Ovary (tissue), 9 donors: Measurements from ENCODE around the gene AMBRA1. TPM values are rescaled to one million over a fixed set of nuclear protein-coding genes. Genes with fewer than 3 reads are reported as not detected.

Source experiments
- DNase-seq, 5 donors: peaks; one replicate each; pipeline ENCODE4 v3.0.0-alpha.2; 2019 to 2020
- H3K27ac ChIP-seq, 2 donors: fragments of 200-600 bp; one replicate each; pipeline versions ENCODE4 v1.5.1 to v1.8.0; 2019 to 2022
- H3K27me3 ChIP-seq: fragments of 200-600 bp; one replicate; pipeline ENCODE4 v1.8.0; 2022
- H3K36me3 ChIP-seq: fragments of 200-600 bp; sonication (generic); one replicate; pipeline ENCODE4 v1.5.1; 2019
- H3K4me1 ChIP-seq: one replicate; pipeline ENCODE4 v1.8.1; 2013; ENCODE audit warnings: mild to moderate bottlenecking, moderate library complexity; ENCODE audit not compliant: insufficient read depth
- H3K4me3 ChIP-seq: fragments of 200-600 bp; sonication (generic); one replicate; pipeline ENCODE4 v1.5.1; 2017
- H3K9me3 ChIP-seq, 2 donors: fragments of 200-600 bp in 1 of 2; sonication (generic) in 1 of 2; one replicate each; pipeline versions ENCODE4 v1.5.1 to v1.8.1; 2013 to 2019; ENCODE audit warnings: mild to moderate bottlenecking in 1 of 2, moderate library complexity in 1 of 2
- EP300 ChIP-seq: sonication (generic); formaldehyde crosslinking; IDR thresholded peaks from one replicate; pipeline ENCODE4 v1.6.1; 2017; ENCODE audit warnings: antibody characterized with exemption
- POLR2A ChIP-seq: fragments of 450-650 bp; IDR thresholded peaks from one replicate; pipeline ENCODE4 v1.6.1; 2017; ENCODE audit warnings: antibody characterized with exemption, mild to moderate bottlenecking, moderate library complexity
- WGBS, 3 donors: extraction: QIAGEN DNeasy Blood & Tissue Kit in 1 of 3; methylation state at CpG; one replicate each; pipeline versions ENCODE4 v1.1.5 to v1.1.7; 2013 to 2017; 5-methylcytosine and 5-hydroxymethylcytosine counted together
- intact Hi-C, 4 donors: fragments of 100-400 bp; cut with DNase I; formaldehyde crosslinking; loops; one replicate each; pipeline versions ENCODE4 v1.11.0 to v1.15.1; 2022 to 2023
- polyA plus RNA-seq, 2 donors: library from polyadenylated mRNA; stranded (reverse); fragments of 200-250 nt in 1 of 2; fragments of 350-450 nt in 1 of 2; fragmentation: Illumina TruSeq in 1 of 2; extraction: RNeasy Lipid Tissue Mini Kit (QIAGEN cat#74804) in 1 of 2; gene quantifications; one replicate each; pipeline ENCODE4 v1.2.3, GENCODE V29; 2013 to 2014
- total RNA-seq, 7 donors: library from RNA; depleted of rRNA in 2 of 7; stranded (reverse); fragments of >200 nt in 2 of 7; fragmentation: NEBNext Ultra II Directional in 3 of 7; extraction: Animal tissue kit (Norgen Biotek cat#: 25700) in 3 of 7; gene quantifications; one replicate each; pipeline versions ENCODE4 v1.1.0 to v1.2.4, GENCODE V29; 2016 to 2023
- TF ChIP-seq, protein P1 (sequence below), 3 donors: fragments of 450-650 bp in 2 of 3; fragments of 200-600 bp in 1 of 3; IDR thresholded peaks; one replicate each; pipeline versions ENCODE4 v1.5.1 to v1.8.0; 2016 to 2022; ENCODE audit warnings: antibody characterized with exemption in 3 of 3, mild to moderate bottlenecking in 1 of 3
- donor health status: DM: no; HTN: no; CAD: no; lungs with moderate emphysema.
- donor health status: DM: no; HTN: no; CAD: no.
- donor health status: Bipolar disorder and iron deficiency.
- donor health status: DM: yes; HTN: yes; CAD: no.
- donor health status: DM: no; HTN: no; CAD: no.
- donor health status: DM: yes; HTN: yes; CAD: no.

AMBRA1 gene
- total and polyA plus RNA-seq, 9 donors, result 18.7 to 38.1 (median 30.1) TPM

DNA sequence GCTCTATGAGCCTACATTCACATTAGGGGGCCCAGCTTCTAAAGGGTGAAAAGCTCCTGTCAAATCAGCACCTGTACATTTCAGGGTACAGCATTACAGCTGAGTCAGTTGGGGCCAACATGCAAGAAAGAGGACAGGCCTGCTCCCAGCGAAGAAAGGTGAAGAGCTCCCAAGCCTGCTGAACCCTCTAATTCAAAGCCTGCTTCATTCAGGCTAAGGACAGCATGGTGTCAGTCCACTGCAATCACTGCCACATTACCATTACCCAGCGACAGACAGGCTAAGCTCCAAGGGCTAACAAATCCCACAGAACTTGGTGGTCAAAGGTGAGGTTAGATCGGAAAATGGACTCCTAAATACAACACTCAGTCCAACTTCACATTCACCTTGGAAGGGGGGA, 136.8 kb downstream of the AMBRA1 start:
- TF ChIP-seq, protein P1, sequence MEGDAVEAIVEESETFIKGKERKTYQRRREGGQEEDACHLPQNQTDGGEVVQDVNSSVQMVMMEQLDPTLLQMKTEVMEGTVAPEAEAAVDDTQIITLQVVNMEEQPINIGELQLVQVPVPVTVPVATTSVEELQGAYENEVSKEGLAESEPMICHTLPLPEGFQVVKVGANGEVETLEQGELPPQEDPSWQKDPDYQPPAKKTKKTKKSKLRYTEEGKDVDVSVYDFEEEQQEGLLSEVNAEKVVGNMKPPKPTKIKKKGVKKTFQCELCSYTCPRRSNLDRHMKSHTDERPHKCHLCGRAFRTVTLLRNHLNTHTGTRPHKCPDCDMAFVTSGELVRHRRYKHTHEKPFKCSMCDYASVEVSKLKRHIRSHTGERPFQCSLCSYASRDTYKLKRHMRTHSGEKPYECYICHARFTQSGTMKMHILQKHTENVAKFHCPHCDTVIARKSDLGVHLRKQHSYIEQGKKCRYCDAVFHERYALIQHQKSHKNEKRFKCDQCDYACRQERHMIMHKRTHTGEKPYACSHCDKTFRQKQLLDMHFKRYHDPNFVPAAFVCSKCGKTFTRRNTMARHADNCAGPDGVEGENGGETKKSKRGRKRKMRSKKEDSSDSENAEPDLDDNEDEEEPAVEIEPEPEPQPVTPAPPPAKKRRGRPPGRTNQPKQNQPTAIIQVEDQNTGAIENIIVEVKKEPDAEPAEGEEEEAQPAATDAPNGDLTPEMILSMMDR (IDR thresholded peaks at IDR 0.05), result no peak
- TF ChIP-seq EP300, result no peak
- TF ChIP-seq POLR2A, result no peak
- intact Hi-C loops, result no loop called here
- no peak overlapping the region for H3K4me3 ChIP-seq
- H3K9me3 ChIP-seq, result no peaks in the 10 kb centered on the region
- DNase-seq, result no peak
- H3K27ac ChIP-seq, result no peak overlapping the region
- no peaks in the 10 kb centered on the region for H3K4me1 ChIP-seq
- 95 to 100% (median 98%) methylated on average over 3 of the region's 3 CpGs for WGBS, 3 donors
- no peaks in the 10 kb centered on the region for H3K36me3 ChIP-seq
- no peaks in the 10 kb centered on the region for H3K27me3 ChIP-seq

DNA sequence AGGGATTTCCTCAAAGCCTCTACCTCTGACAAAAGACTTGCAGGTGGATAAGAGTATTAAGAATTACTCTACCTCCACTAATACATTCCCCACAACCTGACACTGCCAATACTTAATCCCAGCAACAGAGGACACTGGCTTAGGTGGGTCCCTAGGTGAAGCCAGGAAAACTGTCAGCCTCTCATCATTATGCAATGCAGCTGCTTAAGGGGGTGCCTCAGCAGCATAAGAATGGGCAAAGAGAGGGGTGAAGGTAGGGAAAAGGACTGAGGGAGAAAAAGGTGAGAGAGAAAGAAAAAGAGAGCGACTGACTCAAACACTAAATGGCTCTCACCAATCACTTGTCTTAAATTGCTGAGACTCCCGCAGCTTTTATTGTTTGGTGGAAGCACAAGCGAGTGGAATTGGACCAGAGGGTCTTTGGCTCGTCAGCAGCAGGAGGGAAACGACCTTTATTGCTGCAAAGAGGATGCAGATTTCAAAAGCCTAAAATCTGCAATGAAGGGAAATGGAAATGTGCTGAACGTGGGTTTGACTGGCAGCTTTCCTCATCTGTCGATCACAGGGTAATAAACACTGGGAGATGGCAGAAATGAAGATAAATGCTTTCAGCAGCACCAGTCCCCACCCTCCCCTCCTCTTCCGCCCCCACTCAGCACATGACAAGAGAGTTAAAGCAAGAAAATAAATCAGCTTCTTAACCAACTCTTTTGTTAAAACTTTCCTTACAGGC, 137.4 kb downstream of the AMBRA1 start:
- Histone ChIP-seq H3K36me3 (no peaks in the 10 kb centered on the region), H3K4me1 (no peaks in the 10 kb centered on the region), H3K9me3 (no peaks in the 10 kb centered on the region), H3K27me3 (no peaks in the 10 kb centered on the region), H3K4me3 (no peak overlapping the region), H3K27ac (no peak overlapping the region)
- TF ChIP-seq POLR2A (no peak), EP300 (no peak)
- TF ChIP-seq, protein P1 (IDR thresholded peaks at IDR 0.05), result no peak
- WGBS, 3 donors, result 76 to 79% (median 79%) methylated on average over 8 of the region's 8 CpGs
- intact Hi-C loops, result no loop called here
- no peak for DNase-seq

DNA sequence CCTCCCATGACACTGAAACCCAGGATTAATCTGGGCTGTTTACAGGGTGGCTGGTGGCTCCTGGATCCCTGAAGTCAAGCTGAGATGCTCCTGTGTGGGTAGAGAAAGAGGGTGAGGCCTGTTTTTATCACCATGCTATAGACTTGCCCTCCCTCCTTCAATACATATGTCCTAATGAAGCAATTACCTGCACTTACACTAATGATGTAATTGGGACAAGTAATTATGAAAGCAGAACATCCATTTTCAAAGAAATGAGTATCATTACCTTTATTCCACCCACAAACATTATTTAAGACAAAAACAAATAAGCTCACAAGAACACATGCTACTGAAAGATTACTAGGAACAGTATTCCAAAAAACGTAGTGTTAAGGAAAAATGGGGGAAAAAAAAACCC, 138.0 kb downstream of the AMBRA1 start:
- H3K27ac ChIP-seq, result no peak overlapping the region
- H3K27me3 ChIP-seq, result no peaks in the 10 kb centered on the region
- DNase-seq, result no peak
- H3K36me3 ChIP-seq, result no peaks in the 10 kb centered on the region
- no peaks in the 10 kb centered on the region for H3K9me3 ChIP-seq
- 59 to 70% (median 69%) methylated on average over 1 of the region's 1 CpG for WGBS, 3 donors
- H3K4me1 ChIP-seq, result peaks cover under 1% of the 10 kb centered on the region
- intact Hi-C loops, result no loop called here
- H3K4me3 ChIP-seq, result no peak overlapping the region
- TF ChIP-seq, protein P1 (IDR thresholded peaks at IDR 0.05), result no peak
- no peak for TF ChIP-seq EP300
- no peak for TF ChIP-seq POLR2A

DNA sequence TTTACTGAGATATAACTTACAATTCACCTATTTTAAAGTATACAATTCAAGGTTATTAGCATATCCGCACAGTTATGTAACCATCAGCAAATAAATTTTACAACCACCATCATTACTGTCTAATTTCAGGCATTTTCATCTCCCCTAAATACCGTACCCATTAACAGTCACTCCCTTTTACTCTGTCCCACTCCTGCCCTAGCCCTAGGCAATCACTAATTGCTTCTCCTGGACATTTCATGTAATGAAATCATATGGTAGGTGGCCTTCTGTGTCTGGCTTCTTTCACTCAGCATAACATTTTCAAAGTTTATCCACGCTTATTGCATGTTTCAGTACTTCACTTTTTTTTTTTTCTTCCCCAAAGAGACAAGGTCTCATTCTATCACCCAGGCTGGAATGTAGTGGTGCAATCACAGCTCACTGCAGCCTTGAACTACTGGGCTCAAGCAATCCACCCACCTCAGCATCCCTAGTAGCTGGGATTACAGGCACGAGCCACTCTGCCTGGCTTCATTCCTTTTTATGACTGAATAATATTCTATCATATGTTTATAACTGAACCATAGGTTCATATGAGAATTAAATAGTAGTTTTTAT, 140.8 kb downstream of the AMBRA1 start:
- Histone ChIP-seq H3K27me3 (no peaks in the 10 kb centered on the region), H3K4me1 (peaks cover 5% of the 10 kb centered on the region), H3K4me3 (no peak overlapping the region), H3K9me3 (no peaks in the 10 kb centered on the region), H3K27ac (no peak overlapping the region), H3K36me3 (no peaks in the 10 kb centered on the region)
- DNase-seq, result no peak
- no peak for TF ChIP-seq POLR2A
- TF ChIP-seq, protein P1 (IDR thresholded peaks at IDR 0.05), result no peak
- TF ChIP-seq EP300, result no peak
- 54 to 74% (median 70%) methylated on average over 4 of the region's 4 CpGs for WGBS, 3 donors
- intact Hi-C loops, result no loop called here
